Measurements from ENCODE around the gene NSMF.
"Not testable (repeated sequence)": the region's sequence is repeated elsewhere in the genome, so short reads cannot be mapped to it uniquely, and the experiment has no call there.

NSMF gene

DNA sequence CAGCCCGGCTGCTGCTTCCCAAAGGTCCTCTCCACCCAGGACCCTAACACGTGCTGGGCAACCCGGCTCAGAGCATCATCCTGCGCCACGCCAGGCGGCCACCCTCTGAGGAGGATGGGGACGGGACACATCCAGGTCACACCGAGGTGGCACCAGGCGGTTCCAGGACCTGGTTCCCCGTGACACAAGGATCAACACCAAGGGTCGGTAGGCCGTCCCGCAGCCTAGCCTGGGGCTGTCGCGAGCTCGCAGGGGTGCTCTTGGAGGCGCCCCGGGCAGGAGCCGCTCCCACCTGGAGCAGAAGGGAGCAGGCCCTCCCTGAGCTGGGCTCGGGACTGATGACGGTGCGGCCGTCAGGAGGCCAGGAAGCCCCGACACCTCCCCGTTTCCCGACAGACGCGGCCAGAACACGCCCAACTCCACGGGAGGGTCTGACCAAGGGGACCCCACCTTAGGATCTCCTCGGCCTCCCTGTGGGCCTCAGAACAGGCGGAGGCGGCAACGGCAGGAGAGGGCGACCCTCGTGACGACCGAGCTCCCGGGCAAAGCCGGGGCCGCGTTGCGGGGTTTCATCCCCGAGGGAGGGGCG, 42.5 kb downstream of the NSMF start:
- H3K4me1 ChIP-seq (ENCODE audit: control insufficient read depth in 1 of 2, insufficient read depth in 2 of 2, low read length in 2 of 2), result peaks cover 8 to 9% of the 10 kb centered on the region in 2 donors
- H3K27me3 ChIP-seq (ENCODE audit: control insufficient read depth in 1 of 2, insufficient read depth in 2 of 2, low read length in 2 of 2), result no peaks in the 10 kb centered on the region
- no peaks in the 10 kb centered on the region for H3K36me3 ChIP-seq (ENCODE audit: control insufficient read depth in 1 of 2, insufficient read depth in 2 of 2, low read length in 2 of 2)
- no peaks in the 10 kb centered on the region for H3K9me3 ChIP-seq (ENCODE audit: control insufficient read depth in 1 of 2, low read length in 2 of 2)
- no peak overlapping the region for H3K4me3 ChIP-seq (ENCODE audit: low read depth in 1 of 2, low read length in 2 of 2)
- H3K27ac ChIP-seq (ENCODE audit: low read depth, low read length), result no peak overlapping the region
- no peak overlapping the region for H3K9ac ChIP-seq (ENCODE audit: low read depth in 1 of 2, low read length in 2 of 2)

GRCh38 chr9:137416006-137416562, 43.0 kb downstream of the NSMF start:
- no peak overlapping the region for H3K4me3 ChIP-seq (ENCODE audit: low read depth in 1 of 2, low read length in 2 of 2)
- H3K4me1 ChIP-seq (ENCODE audit: control insufficient read depth in 1 of 2, insufficient read depth in 2 of 2, low read length in 2 of 2), result peaks cover 7 to 8% of the 10 kb centered on the region in 2 donors

GRCh38 chr9:137415451-137415850, 43.7 kb downstream of the NSMF start:
- Histone ChIP-seq H3K9me3 (ENCODE audit: control insufficient read depth in 1 of 2, low read length in 2 of 2) (no peaks in the 10 kb centered on the region), H3K9ac (ENCODE audit: low read depth in 1 of 2, low read length in 2 of 2) (no peak overlapping the region), H3K4me3 (ENCODE audit: low read depth in 1 of 2, low read length in 2 of 2) (no peak overlapping the region), H3K27me3 (ENCODE audit: control insufficient read depth in 1 of 2, insufficient read depth in 2 of 2, low read length in 2 of 2) (no peaks in the 10 kb centered on the region), H3K4me1 (ENCODE audit: control insufficient read depth in 1 of 2, insufficient read depth in 2 of 2, low read length in 2 of 2) (peaks cover 8 to 13% of the 10 kb centered on the region in 2 donors), H3K27ac (ENCODE audit: low read depth, low read length) (no peak overlapping the region), H3K36me3 (ENCODE audit: control insufficient read depth in 1 of 2, insufficient read depth in 2 of 2, low read length in 2 of 2) (no peaks in the 10 kb centered on the region)

More at GRCh38 chr9:137416006-137416562, 43.0 kb downstream of the NSMF start:
- Histone ChIP-seq H3K36me3 (ENCODE audit: control insufficient read depth in 1 of 2, insufficient read depth in 2 of 2, low read length in 2 of 2) (no peaks in the 10 kb centered on the region), H3K27ac (ENCODE audit: low read depth, low read length) (no peak overlapping the region), H3K27me3 (ENCODE audit: control insufficient read depth in 1 of 2, insufficient read depth in 2 of 2, low read length in 2 of 2) (no peaks in the 10 kb centered on the region), H3K9ac (ENCODE audit: low read depth in 1 of 2, low read length in 2 of 2) (no peak overlapping the region), H3K9me3 (ENCODE audit: control insufficient read depth in 1 of 2, low read length in 2 of 2) (no peaks in the 10 kb centered on the region)

GRCh38 chr9:137412431-137412830, 46.7 kb downstream of the NSMF start:
- Histone ChIP-seq H3K36me3 (ENCODE audit: control insufficient read depth in 1 of 2, insufficient read depth in 2 of 2, low read length in 2 of 2) (no peaks in the 10 kb centered on the region), H3K27ac (ENCODE audit: low read depth, low read length) (no peak overlapping the region), H3K27me3 (ENCODE audit: control insufficient read depth in 1 of 2, insufficient read depth in 2 of 2, low read length in 2 of 2) (no peaks in the 10 kb centered on the region), H3K4me1 (ENCODE audit: control insufficient read depth in 1 of 2, insufficient read depth in 2 of 2, low read length in 2 of 2) (peaks cover 8 to 14% of the 10 kb centered on the region in 2 donors), H3K9me3 (ENCODE audit: control insufficient read depth in 1 of 2, low read length in 2 of 2) (no peaks in the 10 kb centered on the region), H3K9ac (ENCODE audit: low read depth in 1 of 2, low read length in 2 of 2) (no peak overlapping the region), H3K4me3 (ENCODE audit: low read depth in 1 of 2, low read length in 2 of 2) (no peak overlapping the region)

GRCh38 chr9:137411645-137412380, 47.3 kb downstream of the NSMF start:
- H3K9ac ChIP-seq (ENCODE audit: low read depth in 1 of 2, low read length in 2 of 2), result no peak overlapping the region
- peaks cover 8 to 14% of the 10 kb centered on the region in 2 donors for H3K4me1 ChIP-seq (ENCODE audit: control insufficient read depth in 1 of 2, insufficient read depth in 2 of 2, low read length in 2 of 2)
- no peaks in the 10 kb centered on the region for H3K36me3 ChIP-seq (ENCODE audit: control insufficient read depth in 1 of 2, insufficient read depth in 2 of 2, low read length in 2 of 2)
- no peak overlapping the region for H3K4me3 ChIP-seq (ENCODE audit: low read depth in 1 of 2, low read length in 2 of 2)
- no peaks in the 10 kb centered on the region for H3K9me3 ChIP-seq (ENCODE audit: control insufficient read depth in 1 of 2, low read length in 2 of 2)
- H3K27ac ChIP-seq (ENCODE audit: low read depth, low read length), result no peak overlapping the region
- H3K27me3 ChIP-seq (ENCODE audit: control insufficient read depth in 1 of 2, insufficient read depth in 2 of 2, low read length in 2 of 2), result no peaks in the 10 kb centered on the region

GRCh38 chr9:137411260-137411644, 47.9 kb downstream of the NSMF start:
- no peaks in the 10 kb centered on the region for H3K36me3 ChIP-seq (ENCODE audit: control insufficient read depth in 1 of 2, insufficient read depth in 2 of 2, low read length in 2 of 2)
- no peaks in the 10 kb centered on the region for H3K27me3 ChIP-seq (ENCODE audit: control insufficient read depth in 1 of 2, insufficient read depth in 2 of 2, low read length in 2 of 2)
- no peak overlapping the region for H3K9ac ChIP-seq (ENCODE audit: low read depth in 1 of 2, low read length in 2 of 2)
- no peaks in the 10 kb centered on the region for H3K9me3 ChIP-seq (ENCODE audit: control insufficient read depth in 1 of 2, low read length in 2 of 2)
- H3K27ac ChIP-seq (ENCODE audit: low read depth, low read length), result no peak overlapping the region
- no peak overlapping the region for H3K4me3 ChIP-seq (ENCODE audit: low read depth in 1 of 2, low read length in 2 of 2)
- H3K4me1 ChIP-seq (ENCODE audit: control insufficient read depth in 1 of 2, insufficient read depth in 2 of 2, low read length in 2 of 2), result peaks cover 8 to 17% of the 10 kb centered on the region in 2 donors

- Histone ChIP-seq H3K9ac (ENCODE audit: low read depth in 1 of 2, low read length in 2 of 2) (no peak overlapping the region), H3K4me1 (ENCODE audit: control insufficient read depth in 1 of 2, insufficient read depth in 2 of 2, low read length in 2 of 2) (peaks cover 8 to 18% of the 10 kb centered on the region in 2 donors), H3K27me3 (ENCODE audit: control insufficient read depth in 1 of 2, insufficient read depth in 2 of 2, low read length in 2 of 2) (no peaks in the 10 kb centered on the region), H3K4me3 (ENCODE audit: low read depth in 1 of 2, low read length in 2 of 2) (no peak overlapping the region), H3K36me3 (ENCODE audit: control insufficient read depth in 1 of 2, insufficient read depth in 2 of 2, low read length in 2 of 2) (no peaks in the 10 kb centered on the region), H3K27ac (ENCODE audit: low read depth, low read length) (no peak overlapping the region), H3K9me3 (ENCODE audit: control insufficient read depth in 1 of 2, low read length in 2 of 2) (no peaks in the 10 kb centered on the region)
These were observed 48.3 kb downstream of the NSMF start for GRCh38 chr9:137410891-137411249.

- H3K27me3 ChIP-seq (ENCODE audit: control insufficient read depth in 1 of 2, insufficient read depth in 2 of 2, low read length in 2 of 2); H3K4me3 ChIP-seq (ENCODE audit: low read depth in 1 of 2, low read length in 2 of 2); H3K27ac ChIP-seq (ENCODE audit: low read depth, low read length): not testable (repeated sequence)
These were observed 48.8 kb downstream of the NSMF start for GRCh38 chr9:137410236-137410890.

DNA sequence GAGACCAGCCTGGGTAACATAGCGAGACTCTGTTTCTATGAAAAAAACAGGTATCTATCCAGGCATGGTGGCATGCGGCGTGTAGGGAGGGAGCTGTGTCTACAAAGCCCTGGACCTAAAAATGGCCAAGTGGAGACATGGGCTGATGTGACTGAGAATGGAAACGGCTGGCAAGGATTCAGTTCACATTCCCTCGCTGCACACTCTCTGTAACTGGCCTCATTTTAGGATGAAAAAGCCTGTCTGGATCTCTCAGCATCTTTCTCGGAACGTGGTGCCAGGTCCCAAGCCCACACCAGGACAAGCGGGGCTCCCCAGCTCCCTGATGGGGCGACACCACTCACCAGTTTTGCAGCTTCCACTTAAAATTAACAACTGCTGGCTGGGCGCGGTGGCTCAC, 49.6 kb downstream of the NSMF start:
- Histone ChIP-seq H3K36me3 (ENCODE audit: control insufficient read depth in 1 of 2, insufficient read depth in 2 of 2, low read length in 2 of 2) (no peaks in the 10 kb centered on the region), H3K4me1 (ENCODE audit: control insufficient read depth in 1 of 2, insufficient read depth in 2 of 2, low read length in 2 of 2) (peaks cover 6 to 15% of the 10 kb centered on the region in 2 donors), H3K4me3 (ENCODE audit: low read depth in 1 of 2, low read length in 2 of 2) (no peak overlapping the region), H3K9ac (ENCODE audit: low read depth in 1 of 2, low read length in 2 of 2) (no peak overlapping the region), H3K27ac (ENCODE audit: low read depth, low read length) (no peak overlapping the region), H3K27me3 (ENCODE audit: control insufficient read depth in 1 of 2, insufficient read depth in 2 of 2, low read length in 2 of 2) (no peaks in the 10 kb centered on the region), H3K9me3 (ENCODE audit: control insufficient read depth in 1 of 2, low read length in 2 of 2) (no peaks in the 10 kb centered on the region)

More at GRCh38 chr9:137410236-137410890, 48.8 kb downstream of the NSMF start:
- not testable (repeated sequence) for H3K36me3 ChIP-seq (ENCODE audit: control insufficient read depth in 1 of 2, insufficient read depth in 2 of 2, low read length in 2 of 2); H3K9ac ChIP-seq (ENCODE audit: low read depth in 1 of 2, low read length in 2 of 2); H3K9me3 ChIP-seq (ENCODE audit: control insufficient read depth in 1 of 2, low read length in 2 of 2)
- peaks cover 8 to 18% of the 10 kb centered on the region in 2 donors for H3K4me1 ChIP-seq (ENCODE audit: control insufficient read depth in 1 of 2, insufficient read depth in 2 of 2, low read length in 2 of 2)
